ENCODE data around the gene KDM4D. TPM values are rescaled to one million over a fixed set of nuclear protein-coding genes. Genes with fewer than 3 reads are reported as not detected.

Gene KDM4D
- total and polyA plus RNA-seq, 9 of the 15 experiments (the other 6 are each of a cell fraction or from before 2014, with no cell fraction given) = 0.34 to 1.1 (median 0.50) TPM

- intact Hi-C loops (cut with micrococcal nuclease) = no loop called here
- DNase-seq (ENCODE audit: extremely low read depth in 1 of 4, low spot score in 3 of 4) = no peak
- no peak for ATAC-seq
Measured at GRCh38 chr11:95045812-95046211, 72.3 kb downstream of the KDM4D start.

More at GRCh38 chr11:95045812-95046211, 72.3 kb downstream of the KDM4D start:
- no peak overlapping the region for H3K9ac ChIP-seq (ENCODE audit: insufficient read depth in 1 of 2, low read depth in 2 of 2, low read length in 2 of 2)
- H3K4me1 ChIP-seq (replicated peaks in 1 of 2; ENCODE audit: control insufficient read depth in 2 of 2, insufficient read depth in 2 of 2, low read length in 2 of 2) = peaks cover 4 to 6% of the 10 kb centered on the region in 2 experiments; a peak in 2 of 5 replicates
- ChIA-PET POLR2A (interaction anchor here (1.1 to 1.4 kb wide), 2 partner anchors 14 to 16 kb away, joined by 3 to 4 read pairs; no protein-coding TSS in a partner anchor), CTCF (ENCODE audit: low intra/inter-chr PET ratio) (no interaction called here)
- H3K36me3 ChIP-seq (ENCODE audit: control insufficient read depth, insufficient read depth, low read length) = no peaks in the 10 kb centered on the region
- no peaks in the 10 kb centered on the region for H3K79me2 ChIP-seq (ENCODE audit: control insufficient read depth, insufficient read depth, low read length)
- no peak for TF ChIP-seq ZNF609 (CRISPR knock-in tag; IDR thresholded peaks at IDR 0.05; ENCODE audit: borderline replicate concordance)
- BruUV-seq (replicated peaks) = no TSS peak
- no peak for FAIRE-seq
- no peak overlapping the region for H3K27ac ChIP-seq (ENCODE audit: extremely low read depth, low read depth, low read length)
- no peaks in the 10 kb centered on the region for H3K9me1 ChIP-seq (ENCODE audit: control insufficient read depth, insufficient read depth, low read length)
- no peak overlapping the region for H3K4me3 ChIP-seq
- in situ Hi-C loops (cut with MboI) = no loop called here
- no peaks in the 10 kb centered on the region for H4K20me1 ChIP-seq (replicated peaks; ENCODE audit: control insufficient read depth, insufficient read depth, low read length)
- peaks cover 3 to 33% of the 10 kb centered on the region in 2 experiments; a peak in 4 of 5 replicates for H3K27me3 ChIP-seq (ENCODE audit: control insufficient read depth in 2 of 2, insufficient read depth in 2 of 2, low read length in 2 of 2)
- no peak overlapping the region for H3K4me2 ChIP-seq (ENCODE audit: insufficient read depth, low read length)
- H3K9me3 ChIP-seq (replicated peaks; ENCODE audit: control insufficient read depth, insufficient read depth, low read depth, low read length) = no peaks in the 10 kb centered on the region
- no peak overlapping the region for H2AFZ ChIP-seq (ENCODE audit: low read depth, low read length)

Other genes starting within 250 kb of the KDM4D start
- 20.9 and 22.1 TPM in 2 replicates for gene AMOTL1, start 205.4 kb upstream of the KDM4D start, total RNA-seq (2014; rRNA removed)
- gene AMOTL1, start 205.4 kb upstream of the KDM4D start, total RNA-seq (2014; rRNA removed; fragmentation: Illumina TruSeq; extraction: Trizol) = 14.0 and 14.4 TPM in 2 replicates
- gene AMOTL1, start 205.4 kb upstream of the KDM4D start, total RNA-seq (2015; rRNA removed; fragmentation: Illumina TruSeq; extraction: Trizol) = 12.8 and 12.9 TPM in 2 replicates
- gene AMOTL1, start 205.4 kb upstream of the KDM4D start, total RNA-seq (2021) = 29.9 and 35.4 TPM in 2 replicates
- 2.5 and 16.7 TPM in 2 replicates for gene AMOTL1, start 205.4 kb upstream of the KDM4D start, polyA plus RNA-seq (2011; rRNA removed)
- 18.7 and 18.8 TPM in 2 replicates for gene AMOTL1, start 205.4 kb upstream of the KDM4D start, polyA plus RNA-seq (2014; fragmentation: Illumina TruSeq; extraction: Trizol)
- gene AMOTL1, start 205.4 kb upstream of the KDM4D start, polyA plus RNA-seq (2014; fragmentation: Nextera tagmentation; extraction: Ambion mirVana) = 1 to 10 TPM; 4.0 to 4.7 TPM
- 12.6 and 13.3 TPM in 2 replicates for gene AMOTL1, start 205.4 kb upstream of the KDM4D start, polyA plus RNA-seq (2014; rRNA removed)
- 47.3 and 61.6 TPM in 2 replicates for gene CWC15, start 153 bp upstream of the KDM4D start, total RNA-seq (2014; rRNA removed)
- 89.2 and 101 TPM in 2 replicates for gene CWC15, start 153 bp upstream of the KDM4D start, total RNA-seq (2014; rRNA removed; fragmentation: Illumina TruSeq; extraction: Trizol)
- 93.9 and 95.8 TPM in 2 replicates for gene CWC15, start 153 bp upstream of the KDM4D start, total RNA-seq (2015; rRNA removed; fragmentation: Illumina TruSeq; extraction: Trizol)
- gene CWC15, start 153 bp upstream of the KDM4D start, total RNA-seq (2021) = 61.6 and 76.0 TPM in 2 replicates
- 64.6 and 74.8 TPM in 2 replicates for gene CWC15, start 153 bp upstream of the KDM4D start, polyA plus RNA-seq (2011; rRNA removed)
- gene CWC15, start 153 bp upstream of the KDM4D start, polyA plus RNA-seq (2014; fragmentation: Illumina TruSeq; extraction: Trizol) = 80.4 and 96.8 TPM in 2 replicates
- 100 to 1,000 TPM; 128 to 168 TPM for gene CWC15, start 153 bp upstream of the KDM4D start, polyA plus RNA-seq (2014; fragmentation: Nextera tagmentation; extraction: Ambion mirVana)
- 63.2 and 65.9 TPM in 2 replicates for gene CWC15, start 153 bp upstream of the KDM4D start, polyA plus RNA-seq (2014; rRNA removed)
- not detected in 2 replicates for gene KDM4E, start 51.5 kb downstream of the KDM4D start, total RNA-seq (2014; rRNA removed)
- gene KDM4E, start 51.5 kb downstream of the KDM4D start, total RNA-seq (2014; rRNA removed; fragmentation: Illumina TruSeq; extraction: Trizol) = not detected in 2 replicates
- not detected in 2 replicates for gene KDM4E, start 51.5 kb downstream of the KDM4D start, total RNA-seq (2015; rRNA removed; fragmentation: Illumina TruSeq; extraction: Trizol)
- not detected in 2 replicates for gene KDM4E, start 51.5 kb downstream of the KDM4D start, total RNA-seq (2021)
- gene KDM4E, start 51.5 kb downstream of the KDM4D start, polyA plus RNA-seq (2011; rRNA removed) = not detected in 2 replicates
- not detected in 2 replicates for gene KDM4E, start 51.5 kb downstream of the KDM4D start, polyA plus RNA-seq (2014; fragmentation: Illumina TruSeq; extraction: Trizol)
- under 1 TPM in 1 of 2 experiments, not detected in 1; 0.04 TPM for gene KDM4E, start 51.5 kb downstream of the KDM4D start, polyA plus RNA-seq (2014; fragmentation: Nextera tagmentation; extraction: Ambion mirVana)
- gene KDM4E, start 51.5 kb downstream of the KDM4D start, polyA plus RNA-seq (2014; rRNA removed) = not detected in 2 replicates
- gene KDM4F, start 75.7 kb downstream of the KDM4D start, total RNA-seq (2014; rRNA removed) = not detected in 2 replicates
- gene KDM4F, start 75.7 kb downstream of the KDM4D start, total RNA-seq (2014; rRNA removed; fragmentation: Illumina TruSeq; extraction: Trizol) = not detected in 2 replicates
- gene KDM4F, start 75.7 kb downstream of the KDM4D start, total RNA-seq (2015; rRNA removed; fragmentation: Illumina TruSeq; extraction: Trizol) = not detected in 2 replicates
- not detected in 2 replicates for gene KDM4F, start 75.7 kb downstream of the KDM4D start, total RNA-seq (2021)
- not detected in 2 replicates for gene KDM4F, start 75.7 kb downstream of the KDM4D start, polyA plus RNA-seq (2011; rRNA removed)
- gene KDM4F, start 75.7 kb downstream of the KDM4D start, polyA plus RNA-seq (2014; fragmentation: Illumina TruSeq; extraction: Trizol) = not detected in 2 replicates
- not detected for gene KDM4F, start 75.7 kb downstream of the KDM4D start, polyA plus RNA-seq (2014; fragmentation: Nextera tagmentation; extraction: Ambion mirVana)
- not detected in 2 replicates for gene KDM4F, start 75.7 kb downstream of the KDM4D start, polyA plus RNA-seq (2014; rRNA removed)
- 15.1 and 18.0 TPM in 2 replicates for gene SRSF8, start 93.2 kb downstream of the KDM4D start, total RNA-seq (2014; rRNA removed)
- gene SRSF8, start 93.2 kb downstream of the KDM4D start, total RNA-seq (2014; rRNA removed; fragmentation: Illumina TruSeq; extraction: Trizol) = 27.9 and 32.6 TPM in 2 replicates
- 22.2 and 24.9 TPM in 2 replicates for gene SRSF8, start 93.2 kb downstream of the KDM4D start, total RNA-seq (2015; rRNA removed; fragmentation: Illumina TruSeq; extraction: Trizol)
- 43.9 and 44.4 TPM in 2 replicates for gene SRSF8, start 93.2 kb downstream of the KDM4D start, total RNA-seq (2021)
- 50.4 and 53.4 TPM in 2 replicates for gene SRSF8, start 93.2 kb downstream of the KDM4D start, polyA plus RNA-seq (2011; rRNA removed)
- gene SRSF8, start 93.2 kb downstream of the KDM4D start, polyA plus RNA-seq (2014; fragmentation: Illumina TruSeq; extraction: Trizol) = 41.1 and 42.8 TPM in 2 replicates
- gene SRSF8, start 93.2 kb downstream of the KDM4D start, polyA plus RNA-seq (2014; fragmentation: Nextera tagmentation; extraction: Ambion mirVana) = 10 to 100 TPM; 23.5 to 24.1 TPM
- gene SRSF8, start 93.2 kb downstream of the KDM4D start, polyA plus RNA-seq (2014; rRNA removed) = 37.1 and 42.8 TPM in 2 replicates
- gene ENDOD1, start 116.1 kb downstream of the KDM4D start, total RNA-seq (2014; rRNA removed) = 9.8 and 10.3 TPM in 2 replicates
- 11.8 and 12.2 TPM in 2 replicates for gene ENDOD1, start 116.1 kb downstream of the KDM4D start, total RNA-seq (2014; rRNA removed; fragmentation: Illumina TruSeq; extraction: Trizol)
- gene ENDOD1, start 116.1 kb downstream of the KDM4D start, total RNA-seq (2015; rRNA removed; fragmentation: Illumina TruSeq; extraction: Trizol) = 8.3 and 8.4 TPM in 2 replicates
- 9.7 and 10.5 TPM in 2 replicates for gene ENDOD1, start 116.1 kb downstream of the KDM4D start, total RNA-seq (2021)
- gene ENDOD1, start 116.1 kb downstream of the KDM4D start, polyA plus RNA-seq (2011; rRNA removed) = 9.4 and 10.3 TPM in 2 replicates
- gene ENDOD1, start 116.1 kb downstream of the KDM4D start, polyA plus RNA-seq (2014; fragmentation: Illumina TruSeq; extraction: Trizol) = 8.1 and 9.3 TPM in 2 replicates
- 1 to 10 TPM; 4.2 to 4.4 TPM for gene ENDOD1, start 116.1 kb downstream of the KDM4D start, polyA plus RNA-seq (2014; fragmentation: Nextera tagmentation; extraction: Ambion mirVana)
- 5.1 and 5.2 TPM in 2 replicates for gene ENDOD1, start 116.1 kb downstream of the KDM4D start, polyA plus RNA-seq (2014; rRNA removed)

Data from K562 (cell line).